Loucy (cell line): ENCODE data around the gene COL4A3.

Experiments used
- H2AFZ ChIP-seq: fragments of 200-600 bp; sonication (generic); 2 replicates; pipeline ENCODE4 v1.6.0; 2016; ENCODE audit warnings: antibody characterized with exemption, mild to moderate bottlenecking, low read length, moderate library complexity
- H3F3A ChIP-seq: fragments of 200-600 bp; 2 replicates; pipeline ENCODE4 v1.6.0; 2016; ENCODE audit warnings: antibody characterized with exemption, low read depth, mild to moderate bottlenecking
- H3K27me3 ChIP-seq: fragments of 200-600 bp; sonication (generic); 2 replicates; pipeline ENCODE4 v1.6.1; 2014; ENCODE audit warnings: low read length, mild to moderate bottlenecking; ENCODE audit not compliant: insufficient read depth, poor library complexity, severe bottlenecking
- H3K36me3 ChIP-seq: fragments of 200-600 bp; sonication (generic); 2 replicates; pipeline ENCODE4 v1.6.1; 2016; ENCODE audit warnings: low read length; ENCODE audit not compliant: insufficient read depth
- H3K4me1 ChIP-seq: fragments of 200-600 bp; sonication (generic); 2 replicates; pipeline ENCODE4 v1.5.1; 2014; ENCODE audit warnings: low read length, mild to moderate bottlenecking; ENCODE audit not compliant: insufficient read depth, poor library complexity, severe bottlenecking
- H3K4me2 ChIP-seq: fragments of 200-600 bp; sonication (generic); 2 replicates; pipeline ENCODE4 v1.6.0; 2014; ENCODE audit warnings: antibody characterized with exemption, low read length, low read depth, mild to moderate bottlenecking; ENCODE audit not compliant: poor library complexity, severe bottlenecking
- H3K4me3 ChIP-seq: fragments of 200-600 bp; sonication (generic); 2 replicates; pipeline ENCODE4 v1.5.1; 2014; ENCODE audit warnings: low read length, mild to moderate bottlenecking, mixed read lengths; ENCODE audit not compliant: poor library complexity, severe bottlenecking
- H3K79me2 ChIP-seq: fragments of 200-600 bp; sonication (generic); 2 replicates; pipeline ENCODE4 v1.6.1; 2014; ENCODE audit warnings: low read length; ENCODE audit not compliant: insufficient read depth
- H3K9ac ChIP-seq: fragments of 200-600 bp; sonication (generic); 2 replicates; pipeline ENCODE4 v1.6.0; 2014; ENCODE audit warnings: mild to moderate bottlenecking, low read depth, low read length, moderate library complexity; ENCODE audit not compliant: poor library complexity, severe bottlenecking
- H3K9me2 ChIP-seq: fragments of 200-600 bp; sonication (generic); replicated peaks from 2 replicates; pipeline ENCODE4 v1.6.1; 2016; ENCODE audit warnings: low read depth, low read length, mixed read lengths
- H3K9me3 ChIP-seq: fragments of 200-600 bp; sonication (generic); 2 replicates; pipeline ENCODE4 v1.6.1; 2014; ENCODE audit warnings: mild to moderate bottlenecking, antibody characterized with exemption, low read length, low read depth; ENCODE audit not compliant: insufficient read depth
- H4K20me1 ChIP-seq: fragments of 200-600 bp; sonication (generic); 2 replicates; pipeline ENCODE4 v1.6.0; 2014; ENCODE audit warnings: antibody characterized with exemption, low read length, mild to moderate bottlenecking; ENCODE audit not compliant: insufficient read depth, poor library complexity, severe bottlenecking
- EZH2phosphoT487 ChIP-seq: fragments of 200-600 bp; IDR thresholded peaks from 2 replicates; pipeline ENCODE4 v1.6.1; 2018; ENCODE audit warnings: antibody characterized with exemption, mild to moderate bottlenecking, moderate library complexity, borderline replicate concordance
- TF ChIP-seq, protein P1 (sequence below): fragments of 200-600 bp; sonication (generic); conservative IDR thresholded peaks from 2 replicates; pipeline ENCODE4 v1.5.1; 2014; ENCODE audit warnings: mild to moderate bottlenecking, antibody characterized with exemption, low read length

The COL4A3 gene

DNA sequence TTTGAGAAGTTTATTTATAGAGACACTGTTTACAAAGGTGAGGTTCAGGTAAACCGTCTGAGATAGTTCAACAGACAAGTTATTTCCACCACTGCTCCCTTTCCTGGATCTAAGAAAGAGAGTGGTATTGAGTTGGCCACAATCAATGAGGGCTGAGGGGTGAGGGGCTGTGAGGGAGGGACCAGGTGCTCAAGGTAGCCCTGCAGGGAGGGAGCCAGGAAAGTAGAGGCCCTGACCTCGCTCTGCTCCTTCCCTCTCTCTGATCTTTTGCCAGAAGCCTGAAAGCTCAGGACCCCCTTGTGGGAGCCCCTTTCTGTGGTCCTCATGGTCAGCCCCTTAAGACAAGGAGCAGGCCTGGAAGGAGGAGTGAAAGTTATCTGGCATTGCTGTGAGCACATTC, 29.8 kb downstream of the COL4A3 start:
- H3K4me3 ChIP-seq: no peak overlapping the region
- H3K9me2 ChIP-seq: no peaks in the 10 kb centered on the region
- no peak for TF ChIP-seq EZH2phosphoT487
- TF ChIP-seq, protein P1, sequence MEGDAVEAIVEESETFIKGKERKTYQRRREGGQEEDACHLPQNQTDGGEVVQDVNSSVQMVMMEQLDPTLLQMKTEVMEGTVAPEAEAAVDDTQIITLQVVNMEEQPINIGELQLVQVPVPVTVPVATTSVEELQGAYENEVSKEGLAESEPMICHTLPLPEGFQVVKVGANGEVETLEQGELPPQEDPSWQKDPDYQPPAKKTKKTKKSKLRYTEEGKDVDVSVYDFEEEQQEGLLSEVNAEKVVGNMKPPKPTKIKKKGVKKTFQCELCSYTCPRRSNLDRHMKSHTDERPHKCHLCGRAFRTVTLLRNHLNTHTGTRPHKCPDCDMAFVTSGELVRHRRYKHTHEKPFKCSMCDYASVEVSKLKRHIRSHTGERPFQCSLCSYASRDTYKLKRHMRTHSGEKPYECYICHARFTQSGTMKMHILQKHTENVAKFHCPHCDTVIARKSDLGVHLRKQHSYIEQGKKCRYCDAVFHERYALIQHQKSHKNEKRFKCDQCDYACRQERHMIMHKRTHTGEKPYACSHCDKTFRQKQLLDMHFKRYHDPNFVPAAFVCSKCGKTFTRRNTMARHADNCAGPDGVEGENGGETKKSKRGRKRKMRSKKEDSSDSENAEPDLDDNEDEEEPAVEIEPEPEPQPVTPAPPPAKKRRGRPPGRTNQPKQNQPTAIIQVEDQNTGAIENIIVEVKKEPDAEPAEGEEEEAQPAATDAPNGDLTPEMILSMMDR: no peak
- no peaks in the 10 kb centered on the region for H3F3A ChIP-seq
- no peaks in the 10 kb centered on the region for H3K36me3 ChIP-seq
- no peaks in the 10 kb centered on the region for H3K4me1 ChIP-seq
- H3K9me3 ChIP-seq: no peaks in the 10 kb centered on the region
- no peak overlapping the region for H3K4me2 ChIP-seq
- no peaks in the 10 kb centered on the region for H4K20me1 ChIP-seq
- H2AFZ ChIP-seq: no peak overlapping the region
- no peak overlapping the region for H3K9ac ChIP-seq
- H3K79me2 ChIP-seq: no peaks in the 10 kb centered on the region
- H3K27me3 ChIP-seq: no peaks in the 10 kb centered on the region

DNA sequence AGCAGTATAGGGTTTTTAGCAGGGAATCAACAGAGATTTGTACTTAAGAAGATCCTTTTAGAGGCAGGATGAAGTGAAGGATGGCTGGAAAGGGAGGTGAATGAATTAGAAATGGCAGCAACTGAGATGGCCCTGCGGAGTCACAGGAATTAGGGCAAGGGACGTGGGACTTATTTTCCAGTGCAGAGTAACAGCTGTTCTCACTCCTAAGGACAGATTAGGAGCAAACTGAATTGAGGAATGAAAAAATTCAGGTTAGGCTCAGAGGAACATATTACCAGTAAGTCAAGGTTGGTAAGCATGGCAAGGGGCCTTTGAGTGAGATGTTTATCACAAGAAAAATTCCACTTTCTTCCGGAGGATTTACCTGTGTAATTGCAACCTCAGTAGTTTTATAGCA, 34.4 kb downstream of the COL4A3 start:
- Histone ChIP-seq H3K4me1 (no peaks in the 10 kb centered on the region), H3K9me2 (no peaks in the 10 kb centered on the region), H3F3A (no peaks in the 10 kb centered on the region), H3K9me3 (no peaks in the 10 kb centered on the region), H3K36me3 (no peaks in the 10 kb centered on the region), H3K27me3 (no peaks in the 10 kb centered on the region), H2AFZ (no peak overlapping the region), H3K4me3 (no peak overlapping the region), H3K4me2 (no peak overlapping the region), H4K20me1 (no peaks in the 10 kb centered on the region), H3K79me2 (no peaks in the 10 kb centered on the region), H3K9ac (no peak overlapping the region)
- no peak for TF ChIP-seq EZH2phosphoT487
- TF ChIP-seq, protein P1: no peak

DNA sequence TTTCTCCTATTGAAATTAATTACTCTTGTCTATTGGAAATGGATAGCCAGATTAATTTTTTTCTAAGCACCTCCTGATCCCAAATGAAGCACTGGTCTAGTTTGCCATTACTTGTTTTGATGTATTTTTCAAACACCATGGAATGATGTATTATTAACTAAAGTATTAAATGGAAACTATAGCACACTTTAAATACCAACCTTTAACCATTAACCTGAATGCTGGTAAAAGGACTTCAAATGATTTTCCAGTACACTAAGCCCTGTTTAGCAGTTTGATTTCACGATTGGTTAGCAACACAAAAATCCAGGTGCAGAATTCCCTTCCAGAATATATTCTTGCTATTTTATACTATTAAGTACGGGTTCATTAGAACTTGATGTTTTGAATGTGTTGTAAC, 37.3 kb downstream of the COL4A3 start:
- Histone ChIP-seq H2AFZ (no peak overlapping the region), H3K9me2 (no peaks in the 10 kb centered on the region), H3K4me3 (no peak overlapping the region), H3K36me3 (no peaks in the 10 kb centered on the region), H3K4me2 (no peak overlapping the region), H3K27me3 (no peaks in the 10 kb centered on the region), H3K9ac (no peak overlapping the region), H4K20me1 (no peaks in the 10 kb centered on the region), H3K79me2 (no peaks in the 10 kb centered on the region), H3K9me3 (no peaks in the 10 kb centered on the region), H3K4me1 (no peaks in the 10 kb centered on the region), H3F3A (no peaks in the 10 kb centered on the region)
- TF ChIP-seq, protein P1: no peak
- TF ChIP-seq EZH2phosphoT487: no peak
